GM19025 (cell line): ENCODE results near the gene U2AF2.

Experiments used
- ATAC-seq: cut with Tn5 transposase; IDR thresholded peaks from one replicate; pipeline ENCODE4 v1.9.1; 2021; ENCODE audit warnings: mild to moderate bottlenecking, low read depth, moderate library complexity; ENCODE audit not compliant: unreplicated experiment

Gene U2AF2

GRCh38 chr19:55654868-55655647 lies at the start of gene U2AF2:
U2AF2 (plus strand) TSS chr19:55655035; CDS start chr19:55655105, 70 bp downstream.
- ATAC-seq = peak; percentile 35

GRCh38 chr19:55605207-55605636 lies 49.6 kb upstream of the U2AF2 start:
- peak; percentile 69 for ATAC-seq

- ATAC-seq = no peak
Measured at GRCh38 chr19:55605637-55606470, 49.0 kb upstream of the U2AF2 start, which contains the start of gene ZNF865. ZNF865 (plus strand) TSS chr19:55605647; CDS start chr19:55613619, 7,972 bp downstream.

GRCh38 chr19:55606471-55606787 lies 48.4 kb upstream of the U2AF2 start:
- ATAC-seq = no peak

- no peak for ATAC-seq
Measured at GRCh38 chr19:55606817-55607216, 48.0 kb upstream of the U2AF2 start.

- ATAC-seq = no peak
Measured at GRCh38 chr19:55609326-55609725, 45.5 kb upstream of the U2AF2 start.

GRCh38 chr19:55611300-55611982 lies 43.4 kb upstream of the U2AF2 start:
- no peak for ATAC-seq

GRCh38 chr19:55611983-55612645 lies 42.7 kb upstream of the U2AF2 start:
- no peak for ATAC-seq

- ATAC-seq = no peak
Measured at GRCh38 chr19:55613396-55613795, 41.4 kb upstream of the U2AF2 start.

- no peak for ATAC-seq
Measured at GRCh38 chr19:55613930-55614710, 40.7 kb upstream of the U2AF2 start.

- ATAC-seq = no peak
Measured at GRCh38 chr19:55614711-55615542, 39.9 kb upstream of the U2AF2 start.

- no peak for ATAC-seq
Measured at GRCh38 chr19:55615543-55616394, 39.1 kb upstream of the U2AF2 start.

GRCh38 chr19:55616395-55616875 lies 38.4 kb upstream of the U2AF2 start:
- no peak for ATAC-seq

- ATAC-seq = no peak
Measured at GRCh38 chr19:55617426-55617825, 37.4 kb upstream of the U2AF2 start.

GRCh38 chr19:55618426-55618825 lies 36.4 kb upstream of the U2AF2 start:
- no peak for ATAC-seq

- ATAC-seq = no peak
Measured at GRCh38 chr19:55619286-55619685, 35.5 kb upstream of the U2AF2 start.

- no peak for ATAC-seq
Measured at GRCh38 chr19:55620410-55621204, 34.2 kb upstream of the U2AF2 start.
